GM19395 (cell line): ENCODE data around the gene NRDE2.
"Not testable (repeated sequence)": the region's sequence is repeated elsewhere in the genome, so short reads cannot be mapped to it uniquely, and the experiment has no call there.

ENCODE experiments used
- ATAC-seq: cut with Tn5 transposase; IDR thresholded peaks from one replicate; pipeline ENCODE4 v1.9.1; 2021; ENCODE audit warnings: mild to moderate bottlenecking, moderate library complexity; ENCODE audit not compliant: unreplicated experiment

Gene NRDE2

DNA sequence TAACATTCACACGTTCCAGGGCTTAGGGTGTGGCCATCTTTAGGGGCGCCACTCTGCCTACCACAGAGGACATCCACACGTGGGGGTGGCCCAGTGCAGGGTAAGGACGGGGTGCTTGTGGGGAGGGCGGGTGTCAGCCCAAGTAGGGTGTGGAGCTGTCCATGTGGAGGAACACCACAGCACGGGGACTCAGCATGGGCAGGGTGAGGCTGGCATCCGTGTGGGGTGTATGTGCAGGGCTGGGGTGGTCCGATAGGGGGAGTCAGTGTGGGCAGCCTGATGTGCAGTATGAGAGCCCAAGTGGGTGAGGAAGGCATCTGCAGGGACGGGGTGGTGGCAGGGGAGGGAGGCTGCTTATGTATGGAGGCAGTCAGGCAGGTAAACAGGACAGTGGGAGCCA is 57.7 kb downstream of the NRDE2 start:
- no peak for ATAC-seq

DNA sequence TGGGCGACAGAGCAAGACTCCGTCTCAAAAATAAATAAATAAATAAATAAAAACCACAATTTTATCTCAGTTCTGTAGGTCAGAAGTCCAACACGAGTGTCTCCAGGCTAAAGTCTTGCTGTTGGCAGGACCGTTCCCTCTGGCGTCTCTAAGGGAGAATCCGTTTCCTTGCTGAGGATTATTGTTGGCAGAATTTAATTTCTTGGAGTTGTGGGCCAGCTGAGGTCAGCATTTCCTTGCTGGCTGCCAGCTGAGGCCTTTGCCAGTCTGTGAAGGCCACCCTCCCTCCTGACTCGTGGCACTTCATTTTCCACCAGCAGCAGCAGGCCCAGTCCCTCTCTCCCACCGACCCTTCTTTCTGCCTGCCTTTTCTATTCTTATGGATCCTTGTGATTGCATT is 58.2 kb downstream of the NRDE2 start:
- no peak for ATAC-seq

DNA sequence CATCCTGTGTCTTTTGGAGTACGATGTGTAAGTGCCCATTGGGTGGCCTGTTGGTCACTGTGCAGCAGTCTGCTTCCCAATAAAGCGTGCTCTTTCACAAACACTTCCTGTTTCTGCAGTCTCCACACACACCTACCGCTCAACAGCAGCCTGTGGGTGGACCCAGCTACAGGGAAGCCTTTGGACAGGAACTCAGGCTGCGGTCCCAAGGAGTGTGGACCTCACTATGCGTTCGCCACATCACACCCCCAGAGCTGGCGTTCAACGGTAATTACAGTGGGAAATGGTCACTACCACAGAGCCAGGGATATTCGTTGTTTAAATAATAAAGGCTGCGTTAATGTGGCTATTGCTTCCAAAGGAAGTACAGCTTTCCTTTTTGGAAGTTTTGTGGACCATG is 59.2 kb downstream of the NRDE2 start:
- no peak for ATAC-seq

DNA sequence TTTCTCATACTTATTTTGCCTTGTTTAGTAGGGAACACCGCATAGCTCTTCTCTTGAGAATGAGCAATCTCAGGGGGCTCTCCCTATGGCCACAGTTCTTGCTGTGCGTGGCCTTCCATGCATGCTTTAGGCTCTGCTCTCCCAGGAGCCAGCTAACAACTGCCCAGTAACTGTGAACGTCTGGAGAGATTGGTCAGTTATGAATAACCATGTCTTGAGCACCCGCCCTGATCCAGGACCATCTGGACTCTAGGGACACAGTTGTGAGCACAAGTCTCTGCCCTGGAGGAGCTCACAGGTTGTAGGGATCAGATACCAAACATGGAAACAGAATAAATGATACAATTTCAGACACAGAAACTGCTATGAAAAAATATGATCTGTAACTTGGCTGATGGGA is 63.3 kb downstream of the NRDE2 start:
- ATAC-seq: no peak

DNA sequence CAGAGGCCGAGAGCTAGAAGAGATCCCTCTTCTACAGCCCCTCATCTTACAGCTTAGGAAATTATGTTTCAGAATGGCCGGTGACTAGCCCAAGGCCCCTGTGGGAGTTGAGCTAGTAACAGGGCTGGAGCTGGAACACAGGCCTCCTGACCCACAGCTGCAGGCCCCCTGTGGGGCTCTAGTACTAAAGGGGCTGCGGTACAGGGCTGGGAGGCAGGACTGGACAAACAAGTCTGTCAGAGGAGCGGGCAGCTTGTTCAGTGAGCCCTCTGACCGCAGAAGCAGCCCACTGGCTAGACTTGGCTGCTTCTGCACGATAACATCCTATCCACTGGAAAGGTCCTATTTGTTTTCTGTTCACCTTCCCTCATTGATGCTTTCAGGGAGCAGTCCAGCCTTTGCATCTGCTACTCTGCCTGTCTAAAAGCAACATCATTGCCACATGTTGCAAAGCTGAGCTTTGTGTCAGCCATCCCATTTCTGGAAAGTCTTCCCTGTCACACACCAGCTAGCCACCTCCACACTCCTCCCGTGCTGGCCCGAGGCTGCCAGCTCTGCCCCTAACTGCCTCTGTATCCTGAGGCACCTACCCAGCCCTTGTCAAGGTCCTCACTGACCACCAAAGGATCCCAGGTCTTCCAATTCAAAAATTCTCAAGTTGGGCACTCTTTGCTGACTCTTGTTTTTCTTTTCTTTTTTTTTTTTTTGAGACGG is 65.1 kb downstream of the NRDE2 start:
- ATAC-seq: no peak

DNA sequence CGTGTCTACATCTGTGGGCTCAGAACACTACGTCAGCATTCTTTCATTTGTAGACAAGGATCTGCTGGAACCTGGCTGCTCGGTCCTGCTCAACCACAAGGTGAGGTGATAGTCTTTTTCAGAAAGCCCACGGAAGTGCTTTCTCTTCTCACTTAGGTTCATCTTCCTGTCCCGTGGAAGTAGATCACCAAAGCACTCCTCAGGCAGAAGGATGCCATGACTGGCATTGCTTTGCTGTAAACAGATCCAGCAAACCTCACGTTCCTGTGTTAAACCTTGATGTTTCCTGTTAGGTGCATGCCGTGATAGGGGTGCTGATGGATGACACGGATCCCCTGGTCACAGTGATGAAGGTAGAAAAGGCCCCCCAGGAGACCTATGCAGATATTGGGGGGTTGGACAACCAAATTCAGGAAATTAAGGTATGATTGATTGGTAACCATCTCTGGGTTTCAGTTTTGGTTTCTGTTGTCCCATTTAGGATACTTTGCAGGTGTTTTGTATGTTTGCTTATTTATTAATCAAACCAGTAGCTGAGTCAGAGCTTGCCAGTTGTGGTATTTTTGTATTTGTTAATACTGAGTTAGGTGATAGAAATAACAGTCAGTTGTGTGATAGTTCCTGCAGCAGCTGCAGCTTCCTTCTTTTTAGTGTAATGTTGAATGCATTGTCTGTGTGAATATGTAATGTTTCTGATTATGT is 67.8 kb downstream of the NRDE2 start:
- peak; percentile 92 for ATAC-seq

DNA sequence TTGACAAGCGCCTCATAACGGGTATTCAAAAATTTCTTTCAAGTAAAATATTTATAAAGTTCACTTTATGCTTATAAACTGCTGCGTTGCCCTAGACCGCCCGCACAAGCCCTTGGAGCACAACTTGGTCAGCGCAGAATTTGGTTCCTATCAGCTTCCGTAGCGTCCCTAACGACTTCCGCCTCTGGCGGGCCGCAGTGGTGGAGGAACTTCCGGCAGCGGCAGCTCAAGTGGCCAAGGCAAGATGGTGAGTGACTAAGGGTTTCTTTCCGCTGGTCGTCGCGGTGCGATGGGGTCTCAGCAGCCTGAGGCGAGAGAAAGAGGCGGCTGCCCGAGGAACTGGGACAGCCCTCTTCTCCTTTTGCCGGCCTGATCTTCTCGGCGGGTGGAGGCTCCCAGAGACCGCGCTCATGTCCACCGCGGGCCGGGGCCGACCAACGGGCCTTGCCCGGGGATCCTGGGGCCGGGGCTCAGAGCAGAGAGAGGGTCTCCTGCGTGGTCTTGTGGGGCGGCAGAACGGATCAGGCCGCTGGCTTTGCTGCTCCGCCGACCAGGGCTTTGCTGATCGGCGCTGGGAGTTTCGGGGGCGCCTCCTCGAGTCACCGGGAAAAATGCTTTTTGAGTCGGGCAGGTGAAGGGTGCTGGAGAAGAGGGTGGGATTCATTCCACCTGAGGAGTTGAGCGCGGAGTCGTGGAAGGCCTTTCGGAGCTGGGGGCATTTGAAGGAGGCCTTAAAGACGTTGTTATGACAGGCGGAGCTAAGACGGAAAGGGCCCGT is 75.2 kb downstream of the NRDE2 start, which contains the start of gene PSMC1:
Gene PSMC1, plus strand, starts transcription at position 200 of the 778 bp plus-strand sequence. Its CDS starts 45 bp downstream, at position 245.
- ATAC-seq: peak; percentile 99

DNA sequence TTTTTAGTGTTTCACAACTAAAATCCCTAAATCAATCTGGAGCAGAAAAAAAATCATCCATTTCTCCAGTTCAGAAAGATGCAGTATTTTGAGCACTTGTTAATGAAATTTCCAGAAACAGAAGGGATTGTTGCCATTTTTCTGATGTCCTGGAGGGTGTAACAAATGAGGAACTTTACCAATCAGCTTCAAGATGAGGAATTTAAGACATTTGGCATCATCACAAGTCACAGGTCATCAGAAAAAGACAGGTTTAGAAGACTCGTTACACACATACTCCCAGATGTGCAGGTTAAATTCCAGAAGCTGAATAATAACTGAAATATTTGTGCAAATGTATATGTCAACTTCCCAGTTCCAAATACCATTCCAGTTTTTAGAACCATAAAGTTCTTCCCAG is 75.9 kb downstream of the NRDE2 start:
- ATAC-seq: no peak

DNA sequence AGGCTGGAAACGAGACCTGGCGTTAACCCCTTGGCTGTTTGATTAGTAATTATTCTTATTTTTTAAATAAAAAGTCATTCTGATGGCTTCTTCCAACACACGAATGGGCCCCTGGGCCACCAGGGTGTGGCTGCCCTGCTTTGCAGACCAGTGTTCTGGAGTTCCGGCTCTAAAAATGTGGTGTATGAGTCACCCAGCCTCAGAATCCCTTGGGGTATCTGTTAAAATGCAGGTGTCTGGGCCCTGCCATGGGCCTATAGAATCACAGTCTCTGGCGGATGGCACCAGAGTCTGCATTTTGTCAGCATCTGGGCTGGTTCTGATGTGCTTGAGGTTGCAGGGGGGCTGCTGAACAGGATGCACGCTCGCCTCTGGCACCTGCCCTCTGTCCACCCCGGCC is 77.9 kb downstream of the NRDE2 start:
- ATAC-seq: no peak

DNA sequence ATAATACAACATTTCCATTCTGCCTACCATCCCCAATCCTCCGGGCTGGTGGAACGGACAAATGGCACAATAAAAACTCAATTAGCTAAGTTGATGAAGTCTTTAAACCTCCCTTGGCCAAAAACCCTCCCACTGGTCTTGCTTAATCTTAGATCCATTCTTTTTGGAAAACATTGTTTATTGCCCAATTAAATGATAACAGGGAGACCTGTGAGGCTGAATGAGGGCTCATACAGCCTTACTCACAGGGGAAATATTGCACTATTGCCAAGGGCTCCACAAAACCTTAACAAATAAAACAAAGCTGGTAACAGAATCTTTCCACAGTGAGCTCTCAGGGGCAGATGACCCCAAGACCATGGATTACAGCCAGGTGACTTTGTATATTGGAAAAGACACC is 83.1 kb downstream of the NRDE2 start:
- no peak for ATAC-seq

DNA sequence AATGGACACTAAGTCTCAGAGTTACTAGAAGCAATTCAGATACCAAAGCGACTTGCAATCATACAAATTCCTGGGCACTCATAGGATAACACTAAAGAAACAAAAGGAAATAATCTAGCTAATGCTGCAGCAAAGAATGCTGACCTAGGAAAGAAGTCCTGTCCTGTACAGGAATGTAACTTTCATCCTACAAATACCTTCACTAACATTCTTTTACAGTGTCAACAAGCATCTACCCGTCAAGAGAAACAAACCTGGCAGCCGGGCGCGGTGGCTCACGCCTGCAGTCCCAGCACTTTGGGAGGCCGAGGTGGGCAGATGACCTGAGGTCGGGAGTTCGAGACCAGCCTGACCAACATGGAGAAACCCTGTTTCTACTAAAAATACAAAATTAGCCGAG is 84.3 kb downstream of the NRDE2 start:
- not testable (repeated sequence) for ATAC-seq

DNA sequence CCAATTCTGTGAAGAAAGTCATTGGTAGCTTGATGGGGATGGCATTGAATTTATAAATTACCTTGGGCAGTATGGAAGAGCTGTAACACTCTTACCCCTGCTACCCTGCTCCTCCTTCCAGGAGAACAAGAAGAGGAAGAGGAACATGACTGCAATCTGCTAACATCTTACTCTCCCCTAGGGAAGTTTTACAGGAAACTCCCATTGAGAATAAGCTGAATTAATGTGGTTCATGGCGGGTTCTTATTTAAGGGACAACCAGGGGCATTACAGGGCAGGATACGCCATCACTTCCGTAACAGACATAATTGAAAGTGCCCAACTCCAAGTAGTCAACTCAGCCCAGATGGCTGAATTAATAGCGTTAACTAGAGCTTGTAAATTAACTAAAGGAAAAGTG is 84.8 kb downstream of the NRDE2 start:
- no peak for ATAC-seq

DNA sequence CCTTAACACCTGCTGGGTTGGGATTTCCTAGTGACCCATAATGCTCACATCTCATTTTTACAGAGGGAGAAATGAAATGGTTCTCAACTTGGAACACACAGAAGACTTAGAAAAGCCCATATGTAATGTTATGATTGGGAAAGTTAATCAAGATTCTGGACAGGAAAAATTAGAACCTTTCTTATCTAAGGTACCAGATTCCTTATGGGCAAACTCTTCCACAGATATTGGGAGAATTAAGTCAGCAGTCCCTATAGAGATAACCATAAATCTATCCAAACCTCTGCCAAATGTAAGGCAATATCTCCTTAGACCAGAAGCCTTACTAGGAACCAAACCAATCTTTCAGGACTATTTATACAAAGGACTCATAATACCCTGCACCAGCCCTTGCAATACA is 89.3 kb downstream of the NRDE2 start:
- ATAC-seq: no peak

DNA sequence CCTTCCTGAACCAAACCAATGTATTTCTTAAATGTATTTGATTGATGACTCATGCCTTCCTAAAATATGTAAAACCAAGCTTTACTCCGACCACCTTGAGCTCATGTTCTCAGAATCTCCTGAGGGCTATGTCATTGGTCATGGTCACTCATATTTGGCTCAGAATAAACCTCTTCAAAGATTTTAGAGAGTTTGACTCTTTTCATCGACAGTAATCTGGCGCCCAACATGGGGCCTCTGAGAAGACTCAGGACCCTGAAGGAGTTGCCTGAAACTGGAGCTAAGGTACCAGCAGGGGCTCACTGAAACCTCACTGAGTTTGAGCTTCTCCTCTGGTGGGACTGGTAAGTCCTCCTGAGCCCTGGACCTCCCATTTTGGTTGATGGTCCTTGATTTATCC is 92.6 kb downstream of the NRDE2 start:
- ATAC-seq: no peak

DNA sequence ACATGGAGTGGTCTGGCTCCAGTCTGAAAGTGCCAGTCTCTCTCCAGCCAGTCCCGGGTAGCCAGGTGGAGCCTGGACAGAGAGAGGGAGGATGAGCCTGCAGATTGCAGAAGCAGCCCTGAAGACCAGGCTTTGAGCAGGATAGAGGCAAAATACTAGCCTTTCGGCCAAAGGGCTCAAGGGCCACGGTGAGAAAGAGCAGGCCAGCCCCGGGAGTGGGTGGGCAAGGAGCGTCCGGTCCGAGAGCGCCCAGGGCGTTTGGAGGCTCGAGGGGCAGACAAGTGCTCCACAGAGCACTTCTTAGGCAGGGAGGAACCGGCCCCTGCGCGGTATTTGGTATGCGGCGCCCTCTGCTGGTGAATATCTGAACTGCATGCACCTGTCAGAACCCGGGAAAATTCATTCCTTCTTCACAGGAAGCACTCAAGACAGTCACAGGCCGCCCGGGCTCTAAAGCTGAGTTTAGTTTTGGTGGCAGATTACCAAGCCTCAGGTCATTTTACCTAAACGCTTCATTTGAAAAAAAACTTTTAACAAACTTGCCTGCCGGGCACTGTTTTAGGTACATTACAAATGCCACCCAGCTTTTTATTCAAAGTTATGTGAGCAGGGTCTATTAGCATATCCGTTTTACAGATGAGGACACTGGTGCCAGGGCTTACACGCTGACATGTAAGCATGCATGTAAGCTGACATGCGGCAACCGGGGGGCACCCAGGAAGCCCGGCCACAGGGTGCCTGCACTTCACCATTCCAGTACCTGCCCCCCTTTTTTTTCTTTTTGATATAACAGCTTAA is 96.4 kb downstream of the NRDE2 start:
- ATAC-seq: peak; percentile 88

DNA sequence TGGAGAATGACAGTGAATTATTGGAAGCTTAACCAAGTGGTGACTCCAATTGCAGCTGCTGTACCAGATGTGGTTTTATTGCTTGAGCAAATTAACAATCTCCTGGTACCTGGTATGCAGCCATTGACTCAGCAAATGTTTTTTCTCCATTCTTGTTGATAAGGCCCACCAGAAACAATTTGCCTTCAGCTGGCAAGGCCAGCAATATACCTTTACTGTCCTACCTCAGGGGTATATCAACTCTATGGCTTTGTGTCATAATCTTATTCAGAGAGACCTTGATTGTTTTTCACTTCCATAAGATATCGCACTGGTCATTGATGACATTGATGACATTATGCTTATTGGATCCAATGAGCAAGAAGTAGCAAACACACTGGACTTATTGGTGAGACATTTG is 101.8 kb downstream of the NRDE2 start:
- ATAC-seq: not testable (repeated sequence)

DNA sequence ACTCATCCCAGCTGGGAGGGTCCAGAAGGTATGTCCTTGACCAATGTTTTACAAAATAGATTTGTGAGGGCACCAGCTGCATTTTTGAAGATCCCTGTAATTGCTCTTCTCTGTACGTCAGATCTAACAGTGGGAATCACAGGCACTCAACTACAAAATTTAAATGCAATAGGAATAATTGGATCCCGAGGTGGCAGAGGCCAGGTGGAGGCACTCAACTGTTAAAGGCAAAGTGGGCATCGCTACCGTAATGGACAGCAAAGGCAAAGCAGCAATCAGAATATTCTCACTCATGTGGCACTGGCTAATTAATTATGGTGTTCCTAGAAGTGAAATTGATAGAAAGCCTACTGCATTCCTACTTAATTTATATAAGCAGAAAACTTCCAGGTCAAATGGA is 103.3 kb downstream of the NRDE2 start:
- no peak for ATAC-seq
